GM18861 (cell line): ENCODE measurements around the gene ARID1A.
"Not testable (repeated sequence)": the region's sequence is repeated elsewhere in the genome, so short reads cannot be mapped to it uniquely, and the experiment has no call there.

ENCODE experiments used
- ATAC-seq: cut with Tn5 transposase; IDR thresholded peaks from one replicate; pipeline ENCODE4 v1.9.1; 2021; ENCODE audit not compliant: unreplicated experiment

The ARID1A gene

DNA sequence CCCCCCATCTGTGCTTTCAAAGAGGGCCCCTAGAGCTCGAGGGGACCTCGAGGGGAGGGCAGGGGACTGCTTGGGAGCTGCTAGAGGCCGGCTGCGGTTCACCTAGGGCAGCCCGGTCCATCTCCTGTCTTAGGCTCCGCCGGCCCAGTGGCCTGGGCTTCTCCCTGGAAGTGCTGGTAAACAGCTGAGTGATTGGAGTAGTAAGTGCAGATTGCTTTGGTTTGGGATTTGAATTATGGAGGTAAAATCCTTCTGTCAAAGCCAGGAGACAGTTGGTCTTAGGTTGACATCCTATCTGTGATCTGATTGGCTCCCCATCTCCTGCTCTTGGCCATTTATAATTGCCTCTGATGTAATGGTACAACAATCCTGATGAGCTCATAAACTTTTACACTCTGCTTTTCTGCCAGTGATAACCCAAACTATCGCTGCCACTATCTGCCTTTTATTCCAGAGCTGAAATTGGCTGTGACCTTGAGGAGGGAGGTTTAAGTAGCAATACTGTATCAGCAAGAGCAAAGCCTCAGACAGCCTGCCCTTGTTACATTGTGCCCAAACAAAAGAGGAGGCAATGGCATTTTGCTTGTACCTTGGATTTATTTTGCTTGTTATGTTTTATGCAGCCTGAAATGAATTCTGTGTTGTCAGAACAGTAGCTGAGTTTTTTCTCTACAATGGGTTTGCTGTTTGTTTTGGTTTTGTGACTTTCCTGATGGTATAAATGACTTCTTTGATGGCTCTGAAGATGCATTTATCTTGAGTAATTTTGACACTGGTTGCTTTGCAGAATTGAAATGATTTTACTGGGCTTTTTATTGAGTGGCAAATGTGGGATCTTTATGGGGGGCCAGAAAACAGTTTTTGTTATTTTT lies 2.4 kb downstream of the ARID1A start:
- ATAC-seq = peak; percentile 28

GRCh38 chr1:26700711-26701110 lies 4.9 kb downstream of the ARID1A start:
- ATAC-seq = no peak

GRCh38 chr1:26701266-26701994 lies 5.6 kb downstream of the ARID1A start:
- ATAC-seq = no peak

DNA sequence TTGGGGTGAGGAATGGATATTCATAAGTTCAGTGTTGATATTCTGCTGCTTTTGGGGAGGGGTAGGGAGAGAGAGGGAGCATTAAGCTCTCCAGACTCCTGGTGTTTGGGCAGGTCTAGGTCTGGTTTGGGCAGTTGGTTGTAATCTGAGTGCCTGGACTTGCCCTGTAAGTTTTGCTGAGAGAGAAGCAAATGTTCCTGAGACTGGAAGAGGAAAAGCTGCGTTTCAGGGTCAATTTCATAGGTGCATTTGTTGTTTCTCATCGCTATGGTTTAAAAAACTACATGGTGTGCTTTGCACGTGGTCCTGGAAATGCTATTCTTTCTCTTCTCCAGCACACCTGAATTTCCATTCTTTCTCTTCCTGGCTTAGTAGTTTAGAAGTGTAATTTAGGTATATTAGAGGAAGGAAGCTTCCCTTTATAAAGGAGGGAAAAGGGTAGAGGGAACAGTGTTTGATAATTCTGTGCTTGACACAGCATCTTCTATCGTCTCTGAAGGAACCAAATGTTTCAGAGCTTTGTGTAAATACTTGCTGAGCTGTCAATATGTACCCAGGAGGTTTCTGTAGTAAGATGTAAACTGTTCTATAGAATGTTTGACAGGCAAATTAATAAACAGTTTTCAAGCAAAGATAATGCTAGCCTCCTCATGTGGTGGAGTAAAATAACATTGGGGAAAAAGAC lies 6.3 kb downstream of the ARID1A start:
- no peak for ATAC-seq

DNA sequence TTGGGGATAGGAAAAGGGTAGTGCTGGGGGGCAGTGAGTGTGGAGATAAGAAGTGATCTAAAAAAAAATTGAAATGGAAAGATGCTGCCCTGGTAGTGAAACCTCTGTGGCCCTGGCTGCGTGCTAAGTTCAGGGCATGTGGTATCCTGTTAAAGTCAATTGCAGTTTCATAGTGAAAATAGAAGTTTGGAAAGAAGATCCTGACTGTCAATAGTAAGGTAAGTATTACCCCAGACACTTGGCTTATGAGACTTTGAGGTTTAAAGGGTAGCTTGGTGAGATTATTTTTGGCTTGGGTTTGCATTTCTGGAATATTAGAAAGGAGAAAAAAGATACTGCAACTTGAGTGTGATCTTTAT lies 6.8 kb downstream of the ARID1A start:
- ATAC-seq = no peak

GRCh38 chr1:26703478-26703877 lies 7.7 kb downstream of the ARID1A start:
- ATAC-seq = no peak

DNA sequence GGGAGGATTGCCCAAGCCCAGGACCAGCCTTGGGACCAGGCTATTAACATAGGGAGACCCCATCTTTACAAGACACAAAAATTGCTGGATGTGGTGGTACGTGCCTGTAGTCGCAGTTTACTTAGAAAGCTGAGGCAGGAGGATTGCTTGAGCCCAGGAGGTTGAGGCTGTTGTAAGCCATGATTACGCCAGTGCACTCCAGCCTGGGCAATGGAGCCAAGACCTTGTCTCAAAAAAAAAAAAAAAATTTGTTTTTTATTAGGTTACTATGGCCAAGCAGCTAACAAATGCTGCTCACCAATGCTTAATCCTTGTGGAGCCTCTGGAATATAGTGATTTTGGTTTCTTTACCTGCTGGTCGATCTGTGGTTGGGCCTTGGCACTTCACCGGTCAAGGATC lies 8.8 kb downstream of the ARID1A start:
- ATAC-seq = no peak

DNA sequence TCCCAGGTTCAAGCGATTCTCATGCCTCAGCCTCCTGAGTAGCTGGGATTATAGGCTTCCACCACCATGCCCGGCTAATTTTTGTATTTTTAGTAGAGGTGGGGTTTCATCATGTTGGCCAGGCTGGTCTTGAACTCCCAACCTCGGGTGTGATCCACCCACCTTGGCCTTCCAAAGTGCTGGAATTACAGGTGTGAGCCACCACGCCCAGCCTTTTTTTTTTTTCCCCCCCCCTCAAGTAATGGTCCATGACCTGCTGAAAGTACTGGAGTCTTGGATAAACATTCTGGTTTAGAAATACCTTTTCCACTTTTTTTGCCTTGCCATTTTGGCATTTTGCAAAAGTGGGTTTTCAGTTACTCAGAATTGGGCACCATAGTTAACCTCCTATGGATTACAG lies 9.4 kb downstream of the ARID1A start:
- ATAC-seq = not testable (repeated sequence)

- ATAC-seq = no peak
These were observed 10.0 kb downstream of the ARID1A start for GRCh38 chr1:26705788-26706311.

DNA sequence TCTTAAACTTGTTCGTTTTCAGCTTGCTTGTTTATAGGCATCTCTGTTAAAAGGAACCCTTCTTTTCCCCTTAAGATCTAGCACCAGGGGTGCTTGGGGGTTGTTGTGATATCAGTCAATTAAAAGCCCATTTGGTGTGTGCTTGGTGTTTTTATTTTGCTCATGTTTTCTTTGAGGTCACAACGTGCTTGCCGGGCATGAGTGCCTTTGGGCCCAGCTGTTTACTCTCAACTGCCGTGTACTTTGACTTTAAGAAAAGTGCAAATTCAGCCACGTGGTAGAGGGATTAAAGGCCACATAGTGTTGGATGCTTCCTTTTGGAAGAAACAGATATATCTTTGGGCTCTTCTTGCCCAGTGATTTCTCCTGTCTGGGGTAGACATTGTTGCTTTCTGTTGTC lies 10.5 kb downstream of the ARID1A start:
- no peak for ATAC-seq

GRCh38 chr1:26710811-26711210 lies 15.0 kb downstream of the ARID1A start:
- ATAC-seq = no peak

- no peak for ATAC-seq
These were observed 16.0 kb downstream of the ARID1A start for GRCh38 chr1:26711777-26712176.

- no peak for ATAC-seq
These were observed 21.2 kb downstream of the ARID1A start for GRCh38 chr1:26717017-26717491.

GRCh38 chr1:26719205-26719604 lies 23.4 kb downstream of the ARID1A start:
- no peak for ATAC-seq

GRCh38 chr1:26721669-26722355 lies 26.0 kb downstream of the ARID1A start:
- ATAC-seq = no peak

DNA sequence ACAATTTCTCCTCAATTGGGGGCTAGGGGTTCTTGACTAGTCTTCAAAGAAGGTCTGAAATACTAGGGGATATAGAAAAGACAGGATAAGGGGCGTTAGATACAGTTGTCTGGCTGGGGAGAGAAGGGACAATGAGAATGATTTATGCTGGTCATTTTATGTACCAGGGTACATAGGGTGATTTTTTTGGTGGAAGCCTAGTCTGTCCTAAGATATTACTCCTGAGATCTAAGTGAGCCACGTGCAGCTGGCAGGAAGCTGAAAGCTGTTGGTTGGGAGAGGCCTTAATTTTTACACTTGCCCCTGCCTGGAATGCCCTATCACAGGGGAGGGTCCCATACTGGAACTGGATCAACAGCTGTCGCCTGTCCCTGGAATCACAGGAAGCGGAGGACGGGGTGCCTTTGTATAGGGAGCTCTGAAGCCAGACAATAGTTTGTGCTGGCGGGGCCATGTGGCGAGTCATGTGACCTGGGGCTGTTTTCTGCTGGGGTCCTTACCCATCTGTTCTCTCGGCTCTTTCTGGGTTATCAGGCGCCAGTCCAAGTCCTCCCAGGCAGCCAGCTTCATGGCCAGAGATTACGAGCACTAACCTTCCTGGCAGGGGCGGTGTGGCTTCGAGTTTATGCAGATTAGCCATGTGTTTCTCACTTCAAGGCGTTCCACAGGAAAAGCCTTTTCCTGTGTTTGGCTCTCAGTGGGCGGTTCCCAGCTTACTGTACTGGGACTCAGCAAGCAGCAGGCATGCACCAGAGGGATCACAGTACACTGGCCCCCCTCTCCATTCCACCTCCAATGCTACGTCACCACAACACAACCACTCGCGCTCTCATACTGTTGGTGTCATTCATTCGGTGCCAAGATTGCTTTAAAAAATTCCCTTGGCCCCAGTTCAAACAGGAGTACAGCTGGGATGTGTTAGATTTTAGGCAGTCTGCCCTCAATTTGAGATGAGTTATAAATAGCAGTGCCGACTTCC lies 27.5 kb downstream of the ARID1A start:
- no peak for ATAC-seq

GRCh38 chr1:26724118-26724517 lies 28.3 kb downstream of the ARID1A start:
- no peak for ATAC-seq

- no peak for ATAC-seq
These were observed 29.1 kb downstream of the ARID1A start for GRCh38 chr1:26724926-26725325.

DNA sequence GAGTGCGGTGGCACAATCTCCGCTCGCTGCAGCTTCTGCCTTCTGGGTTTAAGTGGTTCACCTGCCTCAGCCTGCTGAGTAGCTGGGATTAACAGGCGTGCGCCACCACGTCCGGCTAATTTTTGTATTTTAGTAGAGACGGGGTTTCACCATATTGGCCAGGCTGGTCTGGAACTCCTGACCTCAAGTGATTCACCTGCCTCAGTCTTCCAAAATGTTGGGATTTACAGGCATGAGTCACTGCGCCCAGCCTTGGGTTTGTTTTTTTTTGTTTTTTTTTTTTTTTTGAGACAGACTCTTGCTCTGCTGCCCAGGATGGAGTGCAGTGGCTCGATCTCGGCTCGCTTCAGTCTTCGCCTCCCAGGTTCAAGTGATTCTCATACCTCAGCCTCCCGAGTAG lies 30.1 kb downstream of the ARID1A start:
- ATAC-seq = not testable (repeated sequence)

DNA sequence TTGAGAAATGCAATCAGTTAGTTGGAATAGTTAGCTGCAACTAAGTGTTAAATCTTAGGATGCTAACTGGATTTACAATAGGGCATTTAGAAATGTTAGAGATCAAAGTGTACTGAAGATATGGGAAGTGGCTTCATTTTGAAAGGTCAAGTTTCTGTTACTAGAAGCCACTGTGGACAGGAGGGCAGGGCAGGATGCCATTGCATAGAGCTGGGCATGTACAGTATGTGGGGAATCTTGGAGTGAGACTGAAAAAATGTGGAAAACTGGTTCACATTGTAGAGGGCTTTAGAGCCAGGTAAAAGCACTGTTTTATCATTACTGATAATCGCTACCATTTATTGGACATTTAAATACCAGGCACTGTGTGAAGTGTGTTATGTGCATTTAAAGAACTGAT lies 31.0 kb downstream of the ARID1A start:
- ATAC-seq = no peak
